ENCODE measurements around the gene LRRN1.

The LRRN1 gene

DNA sequence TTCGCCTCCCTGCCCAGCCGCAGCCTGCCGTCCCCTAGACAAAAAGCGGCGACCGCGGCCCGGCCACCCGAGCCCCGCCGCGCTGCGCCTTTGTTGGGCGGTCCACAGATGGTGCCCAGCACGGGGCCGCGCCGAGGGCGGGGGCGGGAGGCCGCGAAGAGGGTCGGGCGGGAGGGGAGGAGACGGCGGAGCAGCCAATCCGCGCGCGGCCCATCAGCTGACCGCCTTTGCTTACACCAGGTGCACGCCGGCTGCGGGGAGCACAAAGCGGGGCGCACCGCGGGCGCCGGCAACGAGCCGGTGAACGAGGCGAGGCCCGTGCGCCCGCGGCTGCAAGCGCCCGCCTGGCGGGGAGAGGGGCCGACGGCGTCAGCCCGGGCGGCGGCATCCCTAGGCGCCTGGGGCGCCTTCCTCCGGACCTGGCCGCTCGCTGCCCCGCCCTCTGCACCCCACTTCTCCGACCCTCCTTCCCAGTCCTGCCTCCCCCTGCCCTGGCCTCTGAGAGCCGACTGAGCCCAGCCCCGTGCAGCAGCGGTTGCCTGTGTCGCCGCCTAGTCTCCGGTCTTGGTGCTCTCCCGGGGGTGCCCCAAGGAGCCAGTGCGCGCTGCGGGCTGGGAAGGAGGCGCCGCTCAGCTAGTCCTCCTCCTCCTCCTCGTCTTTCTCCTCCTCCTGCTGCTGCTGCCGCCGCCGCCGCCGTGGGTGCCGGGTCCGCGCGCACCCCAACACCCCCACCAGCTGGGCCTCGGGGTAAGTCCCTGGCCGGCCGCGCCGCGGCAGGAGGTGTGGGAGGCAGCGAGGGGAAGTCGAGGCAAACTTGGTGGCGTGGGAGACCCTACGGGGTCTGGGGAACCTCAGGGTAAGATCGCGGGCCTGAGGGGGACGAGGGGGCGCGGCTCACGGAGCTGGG is at the start of gene LRRN1:
TSS of gene LRRN1 (plus strand) at position 259 of the 907 bp plus-strand sequence. CDS start 45,211 bp downstream, outside the sequence.
- no peak for DNase-seq (ENCODE audit: low spot score)

DNA sequence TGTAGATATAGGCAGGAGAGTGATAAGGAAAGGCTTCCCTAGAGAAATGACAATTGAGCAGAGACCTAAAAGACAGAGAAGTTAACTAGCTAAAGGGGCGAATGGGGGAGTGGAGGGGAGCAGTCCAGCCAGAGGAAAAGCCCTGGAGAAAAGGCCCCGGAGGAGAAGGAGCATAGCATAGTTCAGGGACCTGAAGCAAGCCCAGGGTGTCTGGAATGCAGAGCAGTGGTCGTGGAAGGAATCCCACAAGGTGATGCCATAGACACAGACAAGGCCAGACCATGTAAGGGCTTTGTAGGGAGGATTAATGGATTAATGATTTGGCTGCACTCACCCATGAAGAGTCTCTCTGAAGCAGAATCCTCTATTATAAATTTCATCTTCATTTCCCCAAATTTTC is 45.8 kb upstream of the LRRN1 start:
- DNase-seq (ENCODE audit: low spot score) = no peak

DNA sequence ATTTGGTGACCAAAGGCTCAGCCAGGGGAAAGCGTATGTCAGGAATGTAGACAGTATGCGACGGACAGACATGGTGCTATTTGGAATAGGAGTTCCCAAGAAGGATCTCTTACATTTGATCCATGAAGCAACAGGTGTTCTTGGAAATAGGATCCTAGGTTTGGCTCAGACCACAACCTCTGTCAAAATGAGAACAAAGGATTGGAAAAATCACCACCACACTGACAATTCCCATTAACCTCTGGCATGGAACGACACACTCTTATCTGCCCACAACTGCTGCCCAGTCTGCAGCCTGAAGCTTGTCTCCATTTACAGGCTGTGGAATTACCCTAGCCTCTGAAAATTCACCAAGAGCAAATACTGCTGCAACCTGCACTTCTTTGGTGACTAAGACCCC is 33.6 kb upstream of the LRRN1 start:
- DNase-seq (ENCODE audit: low spot score) = no peak

DNA sequence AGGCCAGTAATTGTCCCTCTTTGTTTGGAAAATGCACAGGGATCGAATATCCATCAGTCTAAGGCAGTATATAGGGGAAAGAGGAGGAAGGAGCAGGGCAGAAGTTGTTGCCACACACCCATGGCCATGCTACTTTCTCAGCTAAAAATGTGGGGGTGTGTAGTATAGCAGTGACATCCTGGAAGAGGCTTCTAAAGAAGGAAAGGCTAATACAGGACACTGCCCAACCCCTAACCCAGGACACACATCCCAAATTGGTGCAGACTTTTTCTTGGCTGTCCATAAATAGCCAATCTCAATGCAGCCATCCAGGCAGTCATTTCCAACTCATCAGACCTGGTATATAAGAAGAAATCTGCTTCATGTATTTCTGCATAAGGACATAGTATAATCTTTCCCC is 33.1 kb upstream of the LRRN1 start:
- no peak for DNase-seq (ENCODE audit: low spot score)

DNA sequence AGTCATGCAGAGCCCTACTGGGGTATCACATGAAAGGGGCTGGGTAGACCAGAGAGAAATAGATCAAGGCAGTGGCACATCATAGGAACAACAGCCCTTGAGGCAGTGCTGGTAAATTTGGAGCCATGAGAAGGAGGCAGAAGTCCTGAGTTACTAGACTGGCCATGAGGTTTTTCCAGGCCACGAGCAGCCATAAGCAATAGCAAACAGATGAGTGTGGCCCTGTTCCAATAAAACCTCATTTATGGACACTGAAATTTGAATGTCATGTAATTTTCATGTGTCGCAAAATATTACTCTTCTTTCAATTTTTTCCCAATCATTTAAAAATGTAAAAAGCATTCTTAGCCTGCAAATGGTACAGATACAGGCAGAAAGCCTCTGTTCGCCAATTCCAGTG is 28.1 kb upstream of the LRRN1 start:
- DNase-seq (ENCODE audit: low spot score) = no peak

DNA sequence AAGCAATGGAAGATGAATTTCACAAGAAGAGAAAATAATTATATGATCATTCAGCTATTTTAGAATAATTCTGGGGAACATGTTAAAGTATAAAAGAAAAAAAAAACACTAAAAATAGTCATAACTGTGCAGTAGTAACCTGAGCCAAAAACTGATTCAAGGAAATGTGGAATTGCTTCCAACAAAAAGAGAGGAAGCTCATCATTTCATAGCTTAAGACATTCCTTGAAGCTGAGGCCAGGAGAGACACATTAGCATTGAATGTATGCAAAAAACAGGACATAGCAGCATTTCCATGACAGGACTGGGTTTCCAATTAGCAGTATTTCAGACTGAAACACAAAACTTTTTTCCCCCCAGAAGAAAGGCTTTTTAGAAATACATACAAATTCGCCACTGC is 27.7 kb upstream of the LRRN1 start:
- no peak for DNase-seq (ENCODE audit: low spot score)

DNA sequence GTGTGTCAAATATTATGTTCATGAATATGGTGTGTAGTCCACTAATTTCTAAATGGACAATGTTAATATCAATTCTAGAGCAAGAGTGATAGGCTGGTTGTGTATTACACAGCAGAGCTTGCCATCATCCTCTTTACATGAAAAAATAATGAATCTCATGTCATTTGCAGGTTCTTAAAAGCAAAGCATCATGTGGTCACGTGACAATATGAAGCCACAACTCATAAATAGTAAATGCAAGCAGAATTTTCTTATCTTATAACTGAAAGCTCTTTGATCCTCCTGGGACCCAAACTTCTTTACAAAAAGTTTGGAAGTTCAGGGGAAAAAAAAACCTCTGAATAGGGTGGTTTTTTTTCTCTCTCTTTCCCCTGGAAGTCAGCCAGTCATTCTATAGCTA is 26.9 kb upstream of the LRRN1 start:
- no peak for DNase-seq (ENCODE audit: low spot score)

DNA sequence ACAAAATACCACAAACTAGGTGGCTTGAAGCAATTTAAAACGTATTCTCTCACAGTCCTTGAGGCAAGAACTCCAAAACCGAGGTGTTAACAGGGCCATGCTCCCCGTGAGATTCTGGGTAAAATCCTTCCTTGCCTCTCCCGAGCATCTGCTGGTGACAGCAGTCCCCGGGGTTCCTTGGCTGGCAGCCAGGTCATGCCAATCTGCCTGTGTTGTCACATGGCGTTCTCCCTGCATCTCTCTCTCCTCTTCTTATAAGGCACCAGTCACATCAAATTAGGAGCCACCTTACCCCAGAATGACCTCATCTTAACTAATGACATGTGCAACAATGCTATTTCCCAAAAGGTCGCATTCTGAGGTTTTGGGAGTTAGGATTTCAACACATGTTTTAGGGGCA is 26.3 kb upstream of the LRRN1 start:
- no peak for DNase-seq (ENCODE audit: low spot score)

DNA sequence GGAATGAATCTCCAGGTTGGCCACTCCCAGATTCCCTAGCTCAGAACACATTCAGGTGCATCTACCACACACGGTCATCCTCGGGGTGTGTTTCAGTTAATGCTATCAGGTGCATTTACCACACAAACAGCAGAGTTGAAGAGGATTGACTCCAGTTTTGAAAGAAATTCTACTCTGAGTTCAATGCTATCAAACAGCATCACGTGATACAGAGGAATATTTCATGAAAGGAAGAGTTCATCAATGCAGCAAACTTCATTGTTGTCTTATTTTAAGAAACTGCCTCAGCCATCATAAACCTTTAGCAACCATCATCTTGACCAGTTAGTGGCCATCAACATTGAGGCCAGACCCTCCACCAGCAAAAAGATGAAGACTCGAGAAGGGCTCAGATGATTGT is 22.6 kb upstream of the LRRN1 start:
- no peak for DNase-seq (ENCODE audit: low spot score)

DNA sequence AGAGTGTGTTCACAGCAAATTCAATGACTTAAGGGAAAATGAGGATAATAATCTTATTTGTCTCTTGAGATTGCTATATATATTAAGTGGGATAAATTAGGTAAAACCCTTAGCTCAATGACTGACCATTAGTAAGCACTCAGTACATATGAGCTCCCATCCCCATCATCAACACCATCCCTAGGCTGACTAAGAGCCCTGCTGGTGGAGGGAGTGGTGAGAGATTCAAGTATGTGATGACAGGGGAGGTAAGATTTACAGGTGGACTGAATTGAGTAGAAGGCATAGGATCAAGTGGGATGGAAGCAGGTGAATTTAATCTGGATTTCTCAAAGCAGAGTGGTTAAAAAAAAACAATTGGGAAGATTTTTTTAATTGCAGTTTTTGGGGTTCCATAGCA is 21.0 kb upstream of the LRRN1 start:
- DNase-seq (ENCODE audit: low spot score) = no peak

DNA sequence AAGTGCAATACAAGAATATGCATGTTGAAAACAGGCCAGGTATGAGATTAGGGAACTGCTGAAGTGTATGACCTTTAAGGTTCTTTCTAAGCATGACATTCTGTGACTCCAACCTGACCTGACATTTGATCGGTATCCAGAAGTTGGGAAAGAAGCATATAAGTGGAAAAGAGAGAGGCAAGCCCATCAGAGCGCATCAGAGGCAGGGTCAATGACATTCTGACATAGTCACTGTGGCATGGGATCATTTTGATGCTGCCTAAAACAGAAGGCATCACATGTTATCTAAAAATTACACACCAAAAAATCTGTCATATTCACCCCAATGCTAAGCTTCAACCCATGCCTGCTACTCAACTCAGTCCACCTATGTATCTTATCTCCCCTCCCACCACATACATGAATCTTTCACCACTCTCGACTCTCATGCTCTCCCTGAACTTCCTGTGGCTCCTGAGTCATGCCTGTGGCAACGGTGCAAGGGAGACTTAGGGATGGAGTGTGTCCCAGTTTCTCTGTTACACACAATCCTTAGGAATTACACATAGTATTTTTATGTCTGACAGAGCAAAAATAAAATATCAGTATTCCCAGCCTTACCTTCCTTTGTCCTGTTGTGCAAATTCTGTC is 20.5 kb upstream of the LRRN1 start:
- DNase-seq (ENCODE audit: low spot score) = no peak

DNA sequence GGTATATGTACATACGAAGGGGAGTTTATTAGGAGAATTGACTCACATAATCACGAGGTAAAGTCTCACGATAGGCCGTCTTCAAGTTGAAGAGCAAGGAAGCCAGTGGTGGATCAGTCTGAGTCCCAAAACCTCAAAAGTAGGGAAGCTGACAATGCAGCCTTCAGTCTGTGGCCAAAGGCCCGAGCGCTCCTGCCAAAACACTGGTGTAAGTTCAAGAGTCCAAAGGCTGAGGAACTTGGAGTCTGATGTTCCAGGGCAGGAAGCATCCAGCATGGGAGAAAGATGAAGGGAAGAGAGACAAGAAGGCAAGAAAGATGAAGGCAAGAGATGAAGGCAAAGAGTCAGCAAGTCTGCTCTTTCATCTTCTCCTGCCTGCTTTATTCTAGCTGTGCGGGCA is 16.8 kb upstream of the LRRN1 start:
- no peak for DNase-seq (ENCODE audit: low spot score)

DNA sequence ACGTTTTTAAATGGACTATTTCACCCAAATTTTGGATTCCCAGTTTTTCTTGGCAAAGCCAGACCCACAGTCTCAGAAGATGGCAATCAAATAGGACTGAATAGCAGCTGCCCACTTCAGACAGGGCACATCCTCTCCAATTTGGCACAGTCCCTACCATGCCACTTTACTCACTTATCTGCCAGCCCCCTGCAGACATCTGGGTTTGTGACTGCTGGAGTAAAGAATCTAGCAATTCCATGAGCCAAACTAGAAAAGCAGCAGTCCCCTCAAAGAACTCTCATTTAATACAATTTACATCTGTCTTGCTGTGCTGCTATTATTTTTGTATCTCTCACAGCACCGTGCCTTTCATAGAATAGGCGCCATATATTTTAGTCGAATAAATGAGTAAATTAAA is 16.0 kb upstream of the LRRN1 start:
- DNase-seq (ENCODE audit: low spot score) = no peak

DNA sequence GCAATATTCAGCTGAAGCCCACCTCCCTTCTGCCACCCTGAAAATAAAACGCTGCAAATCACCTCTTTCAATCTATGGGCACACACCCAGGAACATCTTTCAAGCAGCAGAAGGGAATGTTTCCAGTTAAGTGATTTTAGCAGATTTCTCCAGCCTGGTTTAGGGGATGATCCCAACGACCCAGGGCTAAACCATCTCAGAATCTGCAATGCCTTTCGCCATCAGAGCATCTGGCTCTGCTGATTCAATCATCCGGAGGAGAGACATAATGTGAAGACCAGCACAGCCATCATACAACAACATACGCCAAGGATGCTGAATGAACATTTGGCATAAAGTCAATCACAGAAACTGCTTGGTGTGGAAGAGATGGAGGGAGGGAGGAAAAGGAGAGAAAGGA is 15.5 kb upstream of the LRRN1 start:
- DNase-seq (ENCODE audit: low spot score) = no peak

DNA sequence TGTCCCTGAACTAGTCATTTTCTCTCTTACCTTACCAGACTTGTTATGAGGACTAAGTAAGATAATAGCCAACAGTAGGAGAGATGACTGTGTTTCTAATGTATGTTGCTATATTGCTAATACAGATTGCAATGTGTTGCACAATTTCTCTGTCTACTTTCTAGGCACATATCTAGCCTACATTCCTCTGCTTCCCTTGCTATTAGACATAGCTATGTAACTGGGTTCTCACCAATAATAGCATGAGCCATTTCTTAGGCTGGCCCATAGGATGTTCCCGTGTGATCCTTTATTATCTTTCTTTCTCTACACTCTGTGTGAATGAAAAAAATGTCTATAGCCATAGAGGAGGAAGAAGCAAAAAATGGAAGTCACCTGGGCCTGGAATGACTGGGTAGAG is 6.8 kb upstream of the LRRN1 start:
- no peak for DNase-seq (ENCODE audit: low spot score)

DNA sequence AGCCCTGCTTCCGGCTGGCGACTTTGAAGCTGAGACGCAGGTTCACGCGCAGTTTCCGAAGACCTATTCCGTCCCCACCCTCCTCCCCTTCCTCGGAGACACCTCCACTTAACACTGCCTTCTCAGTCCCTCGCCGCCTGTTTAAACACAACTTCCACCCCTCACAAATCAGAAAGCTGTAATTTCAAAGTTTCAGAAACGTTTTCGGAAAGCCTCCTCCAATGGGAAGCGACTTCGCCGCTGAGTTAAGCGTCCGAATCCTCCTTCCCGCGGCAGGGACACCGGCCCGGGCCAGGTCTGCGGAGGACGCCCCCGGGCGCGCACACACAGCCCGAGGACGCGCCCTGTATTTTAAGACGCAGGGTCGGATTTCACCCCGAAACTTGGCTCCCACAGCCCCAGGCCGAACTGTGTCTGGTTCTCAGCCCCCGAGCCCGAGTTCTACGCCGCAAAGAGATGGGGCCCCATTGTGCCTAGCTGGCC is 559 bp upstream of the LRRN1 start:
- no peak for DNase-seq (ENCODE audit: low spot score)

DNA sequence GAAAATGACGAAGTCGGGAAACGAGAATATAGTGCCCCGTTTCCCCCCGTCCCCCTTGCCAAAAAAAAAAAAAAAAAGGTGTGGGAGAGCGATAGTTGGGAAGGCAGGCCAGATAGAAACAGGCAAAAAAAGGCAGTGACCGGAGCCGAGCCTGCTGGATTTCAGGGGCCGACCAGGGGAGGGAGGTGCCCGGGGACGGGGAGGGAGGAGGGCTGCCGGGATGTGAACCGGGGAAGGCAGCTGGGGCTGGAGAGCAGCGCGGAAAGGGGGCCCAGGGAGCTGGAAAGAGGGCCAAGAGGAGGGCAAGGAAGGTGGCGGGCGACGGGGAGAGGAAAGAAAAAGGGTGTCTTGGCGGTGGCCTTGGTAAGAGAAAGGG is 837 bp downstream of the LRRN1 start:
- no peak for DNase-seq (ENCODE audit: low spot score)

DNA sequence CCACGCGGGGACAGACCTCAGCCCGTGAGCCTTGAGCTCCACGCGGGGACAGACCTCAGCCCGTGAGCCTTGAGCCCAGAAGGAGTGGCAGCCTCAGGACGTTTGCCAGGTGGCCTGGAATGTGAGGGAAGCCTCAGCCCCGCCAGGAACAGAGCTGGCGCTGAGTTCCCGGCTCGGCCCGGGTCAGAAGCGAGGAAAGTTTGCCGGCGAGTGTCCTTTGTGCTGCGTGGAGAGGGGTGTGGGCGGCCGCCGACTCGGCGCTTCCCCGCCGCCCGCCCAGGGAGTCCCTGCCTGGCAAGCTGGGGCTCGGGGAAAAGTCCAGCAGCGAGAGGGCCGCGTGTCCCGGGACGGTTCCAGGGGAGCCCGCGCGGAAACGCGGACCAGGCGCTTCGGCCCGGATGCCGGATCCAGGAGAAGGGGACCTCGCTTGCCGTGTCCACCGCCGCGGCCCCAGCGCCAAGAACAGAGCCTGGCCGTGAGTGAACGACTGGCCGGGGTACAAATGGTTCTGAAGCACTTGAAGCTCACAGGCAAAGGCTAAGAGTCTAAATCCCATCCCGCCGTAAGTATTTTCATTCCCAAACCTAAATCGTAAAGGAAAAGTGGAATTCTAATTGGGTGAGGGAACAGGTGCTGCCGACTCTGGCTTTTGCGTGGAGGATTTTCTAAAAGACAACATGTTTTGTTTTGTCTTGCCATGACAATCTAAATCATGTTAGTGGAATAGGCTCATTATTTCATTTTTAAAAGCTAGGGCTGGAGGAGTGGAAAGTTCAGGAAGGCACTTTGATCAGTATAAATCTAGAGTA is 1.7 kb downstream of the LRRN1 start:
- DNase-seq (ENCODE audit: low spot score) = no peak

DNA sequence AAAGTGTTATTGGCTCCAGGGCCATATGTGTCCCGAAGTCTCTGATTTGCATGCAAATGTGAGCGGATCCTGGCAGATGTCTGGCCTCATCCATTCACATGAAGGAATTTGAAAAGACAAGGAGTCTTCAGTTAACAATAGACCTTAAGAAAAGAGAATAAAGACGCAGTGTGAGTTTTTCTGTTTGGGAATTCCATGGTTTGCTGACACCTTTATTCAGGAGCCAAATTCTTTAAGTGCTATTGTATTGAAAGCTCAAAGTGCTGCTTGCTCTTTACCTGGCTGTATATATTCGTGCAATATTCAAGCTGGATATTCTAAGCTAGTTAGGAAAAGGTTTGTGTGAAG is 2.2 kb downstream of the LRRN1 start:
- DNase-seq (ENCODE audit: low spot score) = no peak

DNA sequence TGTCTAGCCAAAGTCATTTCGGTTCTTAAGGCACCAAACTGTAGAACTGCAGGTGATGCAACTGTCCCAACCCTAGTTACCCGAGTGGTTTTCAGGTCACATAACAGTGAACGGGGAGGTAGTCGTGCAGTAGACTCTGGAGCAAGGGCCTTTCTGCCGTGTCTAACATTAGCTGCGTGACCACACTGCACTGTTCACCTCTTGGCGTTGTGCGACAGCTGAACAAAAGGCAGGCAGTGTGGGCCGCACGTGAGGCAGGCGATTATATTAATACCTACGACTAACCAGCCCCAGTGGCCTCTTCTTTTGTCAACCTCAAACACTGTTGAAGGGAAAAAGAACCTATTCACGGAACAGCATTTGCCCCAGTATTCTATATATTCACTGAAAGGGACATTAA is 2.8 kb downstream of the LRRN1 start:
- no peak for DNase-seq (ENCODE audit: low spot score)

DNA sequence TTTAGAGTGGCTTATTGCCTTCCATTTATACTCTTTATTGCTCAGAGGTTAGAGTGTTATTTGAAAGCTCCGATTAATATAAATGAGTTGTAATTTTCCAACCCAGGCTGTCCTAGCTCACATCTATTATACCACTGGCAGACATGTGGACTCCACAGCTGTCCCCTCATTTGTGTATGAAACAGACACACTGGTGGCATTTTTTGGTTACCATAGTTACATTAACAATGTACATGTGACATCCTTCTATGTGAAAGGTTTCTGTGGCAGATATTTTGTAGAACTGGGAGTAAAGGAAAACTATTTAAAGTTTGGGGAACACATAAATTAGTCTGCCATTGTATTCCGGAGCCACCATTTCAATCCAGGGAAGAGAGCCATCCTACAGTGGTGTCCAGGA is 5.3 kb downstream of the LRRN1 start:
- no peak for DNase-seq (ENCODE audit: low spot score)

DNA sequence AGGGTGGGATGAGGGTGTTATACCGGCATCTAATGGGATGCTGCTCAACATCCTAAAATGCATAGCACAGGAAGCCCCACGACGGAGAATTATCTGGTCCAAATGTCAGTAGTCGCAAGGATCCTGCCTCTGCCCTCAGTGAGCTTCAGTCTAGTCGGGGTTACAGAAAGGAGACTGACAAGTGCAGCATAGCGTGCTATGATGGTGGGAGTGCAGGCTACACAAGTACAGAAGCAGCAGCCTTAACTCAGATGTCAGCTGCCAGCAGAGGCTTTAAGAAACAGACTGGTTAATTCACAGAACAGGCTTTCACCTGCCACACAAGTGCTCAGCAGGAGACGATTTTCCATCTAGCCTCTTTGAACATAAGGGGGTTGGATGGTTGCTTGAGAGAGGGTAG is 6.9 kb downstream of the LRRN1 start:
- no peak for DNase-seq (ENCODE audit: low spot score)

DNA sequence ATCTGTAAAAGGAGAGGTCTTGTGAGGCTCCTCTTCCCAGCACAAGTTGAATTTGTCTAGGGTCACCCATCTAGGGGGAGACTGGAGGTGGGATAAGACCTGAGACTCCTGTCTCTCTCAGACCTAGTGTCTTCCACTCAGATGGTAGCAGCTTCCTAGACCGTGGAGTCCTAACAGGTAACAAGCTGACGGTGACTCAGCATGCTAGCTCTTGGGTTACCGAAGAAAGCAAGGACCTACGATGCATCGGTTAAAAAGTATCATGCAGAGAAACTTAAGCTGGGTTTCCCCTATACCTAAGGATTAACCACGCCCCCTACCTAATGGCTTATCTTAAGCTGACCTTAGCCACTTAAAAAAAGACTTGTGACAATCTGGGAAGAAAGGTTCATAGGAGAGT is 7.6 kb downstream of the LRRN1 start:
- DNase-seq (ENCODE audit: low spot score) = no peak

All from AG08395 (cell line).